ENCODE measurements around the gene UBQLN4.

The UBQLN4 gene

DNA sequence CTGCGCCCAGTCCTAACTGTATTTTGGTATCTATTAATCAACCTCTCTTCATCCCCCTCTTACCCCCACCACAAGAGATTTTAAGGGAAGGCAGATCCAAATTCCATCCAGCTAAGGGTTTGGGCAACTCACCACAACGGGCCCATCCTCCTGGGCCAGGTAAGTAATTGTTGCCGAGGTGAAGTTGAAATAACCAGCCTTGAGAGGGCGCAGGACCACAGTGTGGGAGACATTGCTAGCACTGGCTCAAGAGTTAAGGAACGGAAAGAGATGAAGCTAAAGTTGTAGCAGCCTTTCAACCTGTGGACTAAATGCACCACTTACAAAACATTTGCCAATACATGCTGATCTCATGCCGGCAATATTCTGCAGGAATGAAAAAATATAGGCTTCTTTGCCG is 38.8 kb downstream of the UBQLN4 start:
- DNase-seq (ENCODE audit: insufficient read length, low spot score) (no peak), FAIRE-seq (no peak)
- TF ChIP-seq, protein P1, sequence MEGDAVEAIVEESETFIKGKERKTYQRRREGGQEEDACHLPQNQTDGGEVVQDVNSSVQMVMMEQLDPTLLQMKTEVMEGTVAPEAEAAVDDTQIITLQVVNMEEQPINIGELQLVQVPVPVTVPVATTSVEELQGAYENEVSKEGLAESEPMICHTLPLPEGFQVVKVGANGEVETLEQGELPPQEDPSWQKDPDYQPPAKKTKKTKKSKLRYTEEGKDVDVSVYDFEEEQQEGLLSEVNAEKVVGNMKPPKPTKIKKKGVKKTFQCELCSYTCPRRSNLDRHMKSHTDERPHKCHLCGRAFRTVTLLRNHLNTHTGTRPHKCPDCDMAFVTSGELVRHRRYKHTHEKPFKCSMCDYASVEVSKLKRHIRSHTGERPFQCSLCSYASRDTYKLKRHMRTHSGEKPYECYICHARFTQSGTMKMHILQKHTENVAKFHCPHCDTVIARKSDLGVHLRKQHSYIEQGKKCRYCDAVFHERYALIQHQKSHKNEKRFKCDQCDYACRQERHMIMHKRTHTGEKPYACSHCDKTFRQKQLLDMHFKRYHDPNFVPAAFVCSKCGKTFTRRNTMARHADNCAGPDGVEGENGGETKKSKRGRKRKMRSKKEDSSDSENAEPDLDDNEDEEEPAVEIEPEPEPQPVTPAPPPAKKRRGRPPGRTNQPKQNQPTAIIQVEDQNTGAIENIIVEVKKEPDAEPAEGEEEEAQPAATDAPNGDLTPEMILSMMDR (IDR thresholded peaks at IDR 0.05; ENCODE audit: insufficient read depth, missing control alignments), result no peak

DNA sequence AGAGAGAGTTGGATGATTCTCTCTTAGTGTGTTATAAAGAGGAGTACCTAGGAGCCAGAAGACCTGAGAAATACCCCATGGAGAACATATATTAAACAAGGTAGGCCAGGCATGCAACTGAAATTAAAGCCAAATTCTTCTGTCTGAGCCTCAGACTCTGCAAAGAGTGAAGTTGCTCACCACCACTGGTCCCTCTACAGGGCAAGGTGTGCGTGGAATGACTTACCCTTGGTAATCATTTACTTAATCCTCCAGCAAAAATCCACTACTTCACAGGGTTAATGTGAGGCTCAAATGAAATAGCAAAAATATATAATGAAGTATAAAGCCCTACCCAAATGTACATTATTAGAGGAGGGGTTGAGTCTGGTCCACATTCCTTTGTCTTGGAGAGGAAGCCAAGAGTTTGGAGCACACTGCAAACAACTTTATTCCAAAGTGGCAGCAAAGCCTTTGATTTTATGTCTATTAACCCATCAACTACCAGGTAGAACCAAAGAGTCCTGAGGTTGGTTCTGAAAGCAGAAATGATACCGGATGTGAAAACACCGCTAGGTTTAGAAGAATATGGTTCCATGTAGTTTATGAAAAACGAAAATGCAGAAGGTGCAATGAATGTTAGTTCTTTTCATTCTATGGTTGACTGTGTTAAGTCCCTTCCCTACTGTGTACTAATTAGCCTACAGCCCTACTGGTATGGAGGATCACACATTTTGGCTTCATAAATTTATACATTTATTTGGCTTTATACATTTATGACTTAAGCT is 41.4 kb downstream of the UBQLN4 start:
- DNase-seq (ENCODE audit: insufficient read length, low spot score) (no peak), FAIRE-seq (no peak)
- TF ChIP-seq, protein P1 (IDR thresholded peaks at IDR 0.05; ENCODE audit: insufficient read depth, missing control alignments), result no peak

DNA sequence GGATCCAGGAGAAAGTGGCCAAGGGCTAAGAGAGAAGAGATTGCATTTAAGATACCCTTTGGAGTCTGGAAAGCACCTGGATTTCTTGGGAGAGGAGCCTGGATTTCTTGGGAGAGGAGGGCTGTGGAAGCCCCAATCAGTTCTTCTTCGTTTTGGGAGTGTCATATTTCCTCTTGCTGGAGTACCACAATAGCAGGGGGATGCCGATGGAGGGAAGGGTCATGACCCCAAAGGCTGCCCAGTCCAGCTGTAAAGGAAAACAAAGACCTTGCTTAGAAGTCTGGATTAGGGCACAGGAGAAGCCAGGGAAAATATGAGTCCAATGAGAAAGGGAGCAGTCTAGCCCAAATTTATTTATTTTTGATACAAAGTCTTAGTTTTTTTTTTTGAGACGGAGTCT is 44.2 kb downstream of the UBQLN4 start:
- TF ChIP-seq, protein P1 (IDR thresholded peaks at IDR 0.05; ENCODE audit: insufficient read depth, missing control alignments), result no peak
- no peak for FAIRE-seq
- DNase-seq (ENCODE audit: insufficient read length, low spot score), result no peak

DNA sequence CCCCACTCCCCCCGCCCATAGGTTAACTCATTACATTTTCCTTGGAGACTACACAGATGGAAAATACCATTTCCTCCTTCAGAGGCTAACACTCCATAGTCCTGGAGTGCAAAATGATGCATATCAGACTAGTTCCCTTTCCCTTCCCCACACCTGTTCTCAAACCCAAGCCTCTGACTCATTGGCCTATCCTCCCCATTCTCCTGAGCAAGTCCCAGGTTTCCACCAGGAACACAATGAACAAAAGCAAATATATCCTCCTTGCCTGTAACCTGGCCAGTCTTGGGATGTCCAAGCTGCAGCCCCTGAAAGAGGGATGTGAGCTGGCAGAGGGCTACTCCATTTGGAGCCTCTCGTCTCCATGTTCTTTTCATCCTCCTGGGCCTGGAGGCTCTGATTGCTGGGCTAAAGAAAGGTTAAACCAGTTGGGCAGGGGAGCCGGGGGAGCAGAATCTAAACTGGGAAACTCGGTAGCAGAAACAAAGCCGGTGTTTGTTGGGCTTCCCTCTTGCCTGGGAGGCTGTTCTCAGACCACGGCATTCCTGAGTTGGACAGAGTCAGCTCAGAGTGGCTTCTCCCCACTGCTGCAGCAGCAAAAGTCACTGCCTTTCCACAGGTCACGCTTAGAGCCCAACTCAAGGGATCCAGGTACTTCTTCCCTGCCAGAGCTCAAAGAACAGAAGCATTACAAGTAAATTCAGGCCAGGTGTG is 46.8 kb downstream of the UBQLN4 start:
- FAIRE-seq (no peak), DNase-seq (ENCODE audit: insufficient read length, low spot score) (no peak)

DNA sequence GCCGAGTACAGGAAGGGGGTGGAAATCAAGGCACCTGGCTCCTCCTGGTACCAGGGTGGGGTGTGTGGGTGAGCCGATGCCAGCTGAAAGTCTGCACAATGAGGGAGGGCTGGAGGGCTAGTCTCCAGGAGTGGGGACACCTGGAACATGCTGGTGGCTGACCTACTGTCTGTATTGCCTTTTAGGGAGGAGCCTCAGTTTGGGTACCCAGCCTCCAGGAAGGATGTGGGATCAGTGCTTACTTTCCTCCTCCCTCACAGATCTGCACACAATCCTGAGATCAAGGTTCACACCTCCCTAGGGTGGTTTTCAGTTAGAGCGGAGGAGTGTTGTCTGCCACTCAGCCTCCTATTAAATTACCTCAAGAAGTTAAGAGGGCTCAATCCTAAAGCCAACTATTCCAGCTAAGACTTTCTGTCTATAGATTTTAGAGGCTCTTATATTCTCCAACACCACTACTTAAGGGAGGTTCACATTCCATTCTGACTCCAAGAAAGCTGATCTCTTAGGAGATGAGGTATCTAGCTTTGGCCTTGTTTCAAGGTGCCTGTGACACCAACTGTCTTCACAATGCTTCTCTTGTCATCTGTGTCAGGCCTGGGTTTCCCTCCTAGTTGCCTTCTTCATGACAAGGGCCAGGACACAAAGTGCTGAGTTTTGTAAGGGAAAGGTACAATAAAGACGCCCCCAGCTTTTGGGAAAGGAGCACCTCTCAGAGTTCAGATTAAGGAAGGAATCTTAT is 48.6 kb downstream of the UBQLN4 start:
- DNase-seq (ENCODE audit: insufficient read length, low spot score) (no peak), FAIRE-seq (no peak)
- TF ChIP-seq, protein P1 (IDR thresholded peaks at IDR 0.05; ENCODE audit: insufficient read depth, missing control alignments), result no peak

More for the DNA sequence above, 46.8 kb downstream of the UBQLN4 start:
- TF ChIP-seq, protein P1 (IDR thresholded peaks at IDR 0.05; ENCODE audit: insufficient read depth, missing control alignments), result no peak

DNA sequence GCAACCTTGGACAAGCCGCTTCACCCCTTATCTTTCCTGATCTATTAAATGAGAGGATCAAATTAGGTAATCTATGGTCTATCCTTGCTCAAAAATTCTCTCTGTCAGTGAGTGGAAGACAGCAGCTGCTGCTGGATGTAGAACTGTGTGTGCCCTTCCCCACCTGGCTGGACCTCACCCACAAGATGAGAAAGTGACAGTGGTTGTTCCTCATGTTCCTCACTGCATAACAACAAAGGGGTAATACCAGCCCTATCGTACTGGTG is 49.7 kb downstream of the UBQLN4 start:
- FAIRE-seq, result no peak
- no peak for DNase-seq (ENCODE audit: insufficient read length, low spot score)
- TF ChIP-seq, protein P1 (IDR thresholded peaks at IDR 0.05; ENCODE audit: insufficient read depth, missing control alignments), result no peak
